ENCODE results near the gene ABCF2.

ABCF2 gene

DNA sequence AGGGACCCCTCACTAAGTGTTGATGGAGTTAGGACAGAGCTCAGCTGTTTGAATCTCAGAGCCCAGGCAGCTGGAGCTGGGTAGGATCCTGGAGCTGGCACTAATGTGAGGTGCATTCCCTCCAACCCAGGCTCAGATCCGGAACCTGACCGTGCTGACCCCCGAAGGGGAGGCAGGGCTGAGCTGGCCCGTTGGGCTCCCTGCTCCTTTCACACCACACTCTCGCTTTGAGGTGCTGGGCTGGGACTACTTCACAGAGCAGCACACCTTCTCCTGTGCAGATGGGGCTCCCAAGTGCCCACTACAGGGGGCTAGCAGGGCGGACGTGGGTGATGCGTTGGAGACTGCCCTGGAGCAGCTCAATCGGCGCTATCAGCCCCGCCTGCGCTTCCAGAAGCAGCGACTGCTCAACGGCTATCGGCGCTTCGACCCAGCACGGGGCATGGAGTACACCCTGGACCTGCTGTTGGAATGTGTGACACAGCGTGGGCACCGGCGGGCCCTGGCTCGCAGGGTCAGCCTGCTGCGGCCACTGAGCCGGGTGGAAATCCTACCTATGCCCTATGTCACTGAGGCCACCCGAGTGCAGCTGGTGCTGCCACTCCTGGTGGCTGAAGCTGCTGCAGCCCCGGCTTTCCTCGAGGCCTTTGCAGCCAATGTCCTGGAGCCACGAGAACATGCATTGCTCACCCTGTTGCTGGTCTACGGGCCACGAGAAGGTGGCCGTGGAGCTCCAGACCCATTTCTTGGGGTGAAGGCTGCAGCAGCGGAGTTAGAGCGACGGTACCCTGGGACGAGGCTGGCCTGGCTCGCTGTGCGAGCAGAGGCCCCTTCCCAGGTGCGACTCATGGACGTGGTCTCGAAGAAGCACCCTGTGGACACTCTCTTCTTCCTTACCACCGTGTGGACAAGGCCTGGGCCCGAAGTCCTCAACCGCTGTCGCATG, 10.5 kb upstream of the ABCF2 start:
- H3K4me3 ChIP-seq (ENCODE audit: low read length): no peak overlapping the region

DNA sequence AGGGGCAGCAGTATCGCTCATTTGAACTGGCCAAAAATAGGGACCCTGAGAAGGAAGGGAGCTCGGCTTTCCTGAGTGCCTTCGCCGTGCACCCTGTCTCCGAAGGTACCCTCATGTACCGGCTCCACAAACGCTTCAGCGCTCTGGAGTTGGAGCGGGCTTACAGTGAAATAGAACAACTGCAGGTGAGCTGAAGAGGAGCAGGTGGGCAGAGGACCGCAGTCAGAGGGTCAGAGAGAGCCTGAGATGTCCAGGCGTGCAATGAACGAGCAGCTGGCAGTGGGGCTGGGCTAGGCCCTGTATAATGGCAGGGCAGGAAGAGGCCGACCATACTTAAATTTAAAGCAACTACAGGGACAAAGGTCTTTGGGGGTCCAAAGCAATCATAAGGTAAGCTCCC, 9.4 kb upstream of the ABCF2 start:
- Histone ChIP-seq H3K9me3 (ENCODE audit: control insufficient read depth, low read length) (no peaks in the 10 kb centered on the region), H3K4me3 (ENCODE audit: low read length) (no peak overlapping the region), H3K4me1 (ENCODE audit: control insufficient read depth, insufficient read depth, low read length) (peaks cover 15% of the 10 kb centered on the region), H3K36me3 (ENCODE audit: control insufficient read depth, insufficient read depth, low read length) (peaks cover 7% of the 10 kb centered on the region), H3K9ac (ENCODE audit: low read length) (no peak overlapping the region), H3K27me3 (ENCODE audit: control insufficient read depth, insufficient read depth, low read length) (no peaks in the 10 kb centered on the region)

More for the DNA sequence above, 10.5 kb upstream of the ABCF2 start:
- no peaks in the 10 kb centered on the region for H3K9me3 ChIP-seq (ENCODE audit: control insufficient read depth, low read length)
- peaks cover 8% of the 10 kb centered on the region for H3K4me1 ChIP-seq (ENCODE audit: control insufficient read depth, insufficient read depth, low read length)
- H3K36me3 ChIP-seq (ENCODE audit: control insufficient read depth, insufficient read depth, low read length): peaks cover 7% of the 10 kb centered on the region
- no peak overlapping the region for H3K9ac ChIP-seq (ENCODE audit: low read length)
- H3K27me3 ChIP-seq (ENCODE audit: control insufficient read depth, insufficient read depth, low read length): peaks cover under 1% of the 10 kb centered on the region

DNA sequence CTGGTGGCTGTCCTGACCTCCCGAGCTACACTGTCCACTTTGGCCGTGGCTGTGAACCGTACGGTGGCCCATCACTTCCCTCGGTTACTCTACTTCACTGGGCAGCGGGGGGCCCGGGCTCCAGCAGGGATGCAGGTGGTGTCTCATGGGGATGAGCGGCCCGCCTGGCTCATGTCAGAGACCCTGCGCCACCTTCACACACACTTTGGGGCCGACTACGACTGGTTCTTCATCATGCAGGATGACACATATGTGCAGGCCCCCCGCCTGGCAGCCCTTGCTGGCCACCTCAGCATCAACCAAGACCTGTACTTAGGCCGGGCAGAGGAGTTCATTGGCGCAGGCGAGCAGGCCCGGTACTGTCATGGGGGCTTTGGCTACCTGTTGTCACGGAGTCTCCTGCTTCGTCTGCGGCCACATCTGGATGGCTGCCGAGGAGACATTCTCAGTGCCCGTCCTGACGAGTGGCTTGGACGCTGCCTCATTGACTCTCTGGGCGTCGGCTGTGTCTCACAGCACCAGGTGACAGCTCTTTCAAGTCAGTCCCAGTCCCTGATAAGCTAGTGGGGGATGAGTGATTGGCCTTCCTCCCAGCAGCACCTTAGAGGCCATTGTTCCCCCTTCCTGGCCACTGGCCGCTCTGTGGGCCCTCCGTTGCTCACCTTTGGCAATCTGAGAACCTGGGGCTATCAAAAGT, 8.2 kb upstream of the ABCF2 start:
- H3K4me3 ChIP-seq (ENCODE audit: low read length): no peak overlapping the region

GRCh38 chr7:151233804-151234203, 6.8 kb upstream of the ABCF2 start:
- H3K4me3 ChIP-seq (ENCODE audit: low read length): no peak overlapping the region
- no peaks in the 10 kb centered on the region for H3K27me3 ChIP-seq (ENCODE audit: control insufficient read depth, insufficient read depth, low read length)
- H3K36me3 ChIP-seq (ENCODE audit: control insufficient read depth, insufficient read depth, low read length): peaks cover 7% of the 10 kb centered on the region
- peaks cover 15% of the 10 kb centered on the region for H3K4me1 ChIP-seq (ENCODE audit: control insufficient read depth, insufficient read depth, low read length)
- H3K9ac ChIP-seq (ENCODE audit: low read length): peak overlapping the region; percentile 79
- no peaks in the 10 kb centered on the region for H3K9me3 ChIP-seq (ENCODE audit: control insufficient read depth, low read length)

More for the DNA sequence above, 8.2 kb upstream of the ABCF2 start:
- no peaks in the 10 kb centered on the region for H3K9me3 ChIP-seq (ENCODE audit: control insufficient read depth, low read length)
- H3K36me3 ChIP-seq (ENCODE audit: control insufficient read depth, insufficient read depth, low read length): peaks cover 7% of the 10 kb centered on the region
- no peaks in the 10 kb centered on the region for H3K27me3 ChIP-seq (ENCODE audit: control insufficient read depth, insufficient read depth, low read length)
- peaks cover 15% of the 10 kb centered on the region for H3K4me1 ChIP-seq (ENCODE audit: control insufficient read depth, insufficient read depth, low read length)
- H3K9ac ChIP-seq (ENCODE audit: low read length): no peak overlapping the region

- Histone ChIP-seq H3K36me3 (ENCODE audit: control insufficient read depth, insufficient read depth, low read length) (peaks cover 7% of the 10 kb centered on the region), H3K4me3 (ENCODE audit: low read length) (peak overlapping the region; percentile 43), H3K9me3 (ENCODE audit: control insufficient read depth, low read length) (no peaks in the 10 kb centered on the region), H3K9ac (ENCODE audit: low read length) (peak overlapping the region; percentile 79), H3K27me3 (ENCODE audit: control insufficient read depth, insufficient read depth, low read length) (no peaks in the 10 kb centered on the region), H3K4me1 (ENCODE audit: control insufficient read depth, insufficient read depth, low read length) (peaks cover 20% of the 10 kb centered on the region)
These were observed 6.1 kb upstream of the ABCF2 start for GRCh38 chr7:151232917-151233701.

GRCh38 chr7:151232091-151232916, 5.3 kb upstream of the ABCF2 start, which contains the start of gene CHPF2:
Gene CHPF2, plus strand, starts transcription at chr7:151232483. Its CDS starts 1,529 bp downstream, at chr7:151234012.
- no peaks in the 10 kb centered on the region for H3K27me3 ChIP-seq (ENCODE audit: control insufficient read depth, insufficient read depth, low read length)
- H3K4me1 ChIP-seq (ENCODE audit: control insufficient read depth, insufficient read depth, low read length): peaks cover 24% of the 10 kb centered on the region
- H3K36me3 ChIP-seq (ENCODE audit: control insufficient read depth, insufficient read depth, low read length): no peaks in the 10 kb centered on the region
- no peaks in the 10 kb centered on the region for H3K9me3 ChIP-seq (ENCODE audit: control insufficient read depth, low read length)
- peak within 1 kb of the TSS; percentile 79 for H3K9ac ChIP-seq (ENCODE audit: low read length)
- peak within 1 kb of the TSS; percentile 43 for H3K4me3 ChIP-seq (ENCODE audit: low read length)

- H3K9ac ChIP-seq (ENCODE audit: low read length): no peak overlapping the region
- no peak overlapping the region for H3K4me3 ChIP-seq (ENCODE audit: low read length)
- H3K36me3 ChIP-seq (ENCODE audit: control insufficient read depth, insufficient read depth, low read length): no peaks in the 10 kb centered on the region
- H3K27me3 ChIP-seq (ENCODE audit: control insufficient read depth, insufficient read depth, low read length): no peaks in the 10 kb centered on the region
- H3K9me3 ChIP-seq (ENCODE audit: control insufficient read depth, low read length): no peaks in the 10 kb centered on the region
- peaks cover 28% of the 10 kb centered on the region for H3K4me1 ChIP-seq (ENCODE audit: control insufficient read depth, insufficient read depth, low read length)
These were observed 4.1 kb upstream of the ABCF2 start for GRCh38 chr7:151231080-151231479.

- Histone ChIP-seq H3K27me3 (ENCODE audit: control insufficient read depth, insufficient read depth, low read length) (no peaks in the 10 kb centered on the region), H3K9me3 (ENCODE audit: control insufficient read depth, low read length) (no peaks in the 10 kb centered on the region), H3K4me3 (ENCODE audit: low read length) (no peak overlapping the region), H3K4me1 (ENCODE audit: control insufficient read depth, insufficient read depth, low read length) (peaks cover 31% of the 10 kb centered on the region), H3K9ac (ENCODE audit: low read length) (no peak overlapping the region), H3K36me3 (ENCODE audit: control insufficient read depth, insufficient read depth, low read length) (no peaks in the 10 kb centered on the region)
These were observed 2.2 kb upstream of the ABCF2 start for GRCh38 chr7:151229249-151229648.

- Histone ChIP-seq H3K9ac (ENCODE audit: low read length) (peak overlapping the region; percentile 30), H3K4me1 (ENCODE audit: control insufficient read depth, insufficient read depth, low read length) (peaks cover 22% of the 10 kb centered on the region), H3K27me3 (ENCODE audit: control insufficient read depth, insufficient read depth, low read length) (no peaks in the 10 kb centered on the region), H3K9me3 (ENCODE audit: control insufficient read depth, low read length) (no peaks in the 10 kb centered on the region), H3K36me3 (ENCODE audit: control insufficient read depth, insufficient read depth, low read length) (no peaks in the 10 kb centered on the region), H3K4me3 (ENCODE audit: low read length) (no peak overlapping the region)
These were observed 1.2 kb upstream of the ABCF2 start for GRCh38 chr7:151228024-151228866.

DNA sequence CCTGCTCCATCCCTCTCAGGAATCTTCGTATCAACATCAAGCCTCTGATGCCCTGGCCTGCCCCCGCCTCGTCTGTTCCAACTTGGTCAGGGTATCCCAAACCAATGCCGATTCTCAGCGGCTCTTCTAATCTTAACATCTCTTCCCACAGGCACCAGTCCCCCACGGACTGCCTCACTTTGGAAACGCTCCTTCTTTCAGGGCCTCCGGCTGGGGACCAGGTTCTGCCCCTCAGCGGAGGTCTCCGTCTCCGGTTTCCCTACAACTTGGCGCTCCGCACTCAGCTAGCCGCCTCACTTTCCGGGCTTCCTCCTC, 488 bp downstream of the ABCF2 start:
- H3K9ac ChIP-seq (ENCODE audit: low read length): peak overlapping the region; percentile 71
- no peaks in the 10 kb centered on the region for H3K9me3 ChIP-seq (ENCODE audit: control insufficient read depth, low read length)
- H3K36me3 ChIP-seq (ENCODE audit: control insufficient read depth, insufficient read depth, low read length): no peaks in the 10 kb centered on the region
- no peaks in the 10 kb centered on the region for H3K27me3 ChIP-seq (ENCODE audit: control insufficient read depth, insufficient read depth, low read length)
- H3K4me1 ChIP-seq (ENCODE audit: control insufficient read depth, insufficient read depth, low read length): peaks cover 16% of the 10 kb centered on the region
- peak overlapping the region; percentile 32 for H3K4me3 ChIP-seq (ENCODE audit: low read length)
